HG03039 (cell line): Measurements from ENCODE around the gene FDX2.

ENCODE experiments used
- ATAC-seq: cut with Tn5 transposase; IDR thresholded peaks from one replicate; pipeline ENCODE4 v1.9.1; 2021; ENCODE audit warnings: mild to moderate bottlenecking, moderate library complexity; ENCODE audit not compliant: unreplicated experiment

Gene FDX2

GRCh38 chr19:10332965-10333757, 17.3 kb upstream of the FDX2 start, which contains the start of gene RAVER1:
Gene RAVER1, minus strand, starts transcription at chr19:10333529. Its CDS starts 22 bp downstream, at chr19:10333507.
- peak; percentile 86 for ATAC-seq

- no peak for ATAC-seq
Measured at GRCh38 chr19:10332158-10332964, 16.5 kb upstream of the FDX2 start.

- ATAC-seq: no peak
Measured at GRCh38 chr19:10329555-10329954, 13.7 kb upstream of the FDX2 start.

GRCh38 chr19:10328558-10329429, 13.0 kb upstream of the FDX2 start:
- no peak for ATAC-seq

GRCh38 chr19:10327793-10328192, 12.0 kb upstream of the FDX2 start:
- no peak for ATAC-seq

- ATAC-seq: no peak
Measured at GRCh38 chr19:10325732-10326131, 9.9 kb upstream of the FDX2 start.

- ATAC-seq: no peak
Measured at GRCh38 chr19:10321874-10322835, 6.3 kb upstream of the FDX2 start.

GRCh38 chr19:10321417-10321797, 5.6 kb upstream of the FDX2 start:
- ATAC-seq: no peak

GRCh38 chr19:10320602-10321416, 5.0 kb upstream of the FDX2 start:
- ATAC-seq: no peak

GRCh38 chr19:10318807-10319682, 3.2 kb upstream of the FDX2 start:
- no peak for ATAC-seq

- no peak for ATAC-seq
Measured at GRCh38 chr19:10317857-10318462, 2.1 kb upstream of the FDX2 start.

GRCh38 chr19:10317045-10317856, 1.4 kb upstream of the FDX2 start:
- no peak for ATAC-seq

GRCh38 chr19:10316229-10317044, 622 bp upstream of the FDX2 start:
- no peak for ATAC-seq

- ATAC-seq: no peak
Measured at GRCh38 chr19:10309423-10309822, 6.4 kb downstream of the FDX2 start, which contains the start of gene ZGLP1. Gene ZGLP1, minus strand, starts transcription at chr19:10309815.

GRCh38 chr19:10306327-10306726, 9.5 kb downstream of the FDX2 start:
- no peak for ATAC-seq
